HG03565 (cell line): Measurements from ENCODE around the gene MAP2K1.
"Not testable (repeated sequence)": the region's sequence is repeated elsewhere in the genome, so short reads cannot be mapped to it uniquely, and the experiment has no call there.

Source experiments
- ATAC-seq: cut with Tn5 transposase; IDR thresholded peaks from one replicate; pipeline ENCODE4 v1.9.1; 2021; ENCODE audit warnings: mild to moderate bottlenecking, moderate library complexity; ENCODE audit not compliant: unreplicated experiment

Gene MAP2K1

DNA sequence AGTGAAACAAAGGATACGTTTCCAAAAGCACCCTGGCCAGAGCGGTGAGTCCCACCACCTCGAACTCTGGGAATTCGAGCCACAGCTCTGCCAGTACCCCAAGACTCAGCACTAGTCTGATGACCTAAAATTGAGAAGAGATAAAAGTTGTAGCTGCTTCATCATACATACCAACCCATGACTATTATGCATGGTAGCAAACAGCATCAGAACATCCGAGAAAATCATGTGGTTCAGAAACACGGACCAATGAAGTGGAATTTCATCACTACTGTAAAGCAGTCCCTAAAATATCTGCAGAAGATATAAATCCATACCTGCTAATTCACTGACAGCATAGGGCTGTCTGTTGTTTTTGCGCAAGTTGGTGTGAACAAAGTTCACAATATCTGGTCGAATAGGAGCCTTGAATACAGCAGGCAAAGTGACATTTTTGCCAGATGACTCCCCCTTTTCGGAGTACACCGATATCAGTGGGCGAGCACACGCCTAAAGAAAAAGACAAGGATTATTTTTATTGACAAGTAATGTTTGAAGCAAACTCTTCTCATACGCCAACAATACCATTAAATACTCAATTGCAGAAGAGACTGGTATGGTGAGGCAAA lies 116.4 kb downstream of the MAP2K1 start:
- ATAC-seq = not testable (repeated sequence)

DNA sequence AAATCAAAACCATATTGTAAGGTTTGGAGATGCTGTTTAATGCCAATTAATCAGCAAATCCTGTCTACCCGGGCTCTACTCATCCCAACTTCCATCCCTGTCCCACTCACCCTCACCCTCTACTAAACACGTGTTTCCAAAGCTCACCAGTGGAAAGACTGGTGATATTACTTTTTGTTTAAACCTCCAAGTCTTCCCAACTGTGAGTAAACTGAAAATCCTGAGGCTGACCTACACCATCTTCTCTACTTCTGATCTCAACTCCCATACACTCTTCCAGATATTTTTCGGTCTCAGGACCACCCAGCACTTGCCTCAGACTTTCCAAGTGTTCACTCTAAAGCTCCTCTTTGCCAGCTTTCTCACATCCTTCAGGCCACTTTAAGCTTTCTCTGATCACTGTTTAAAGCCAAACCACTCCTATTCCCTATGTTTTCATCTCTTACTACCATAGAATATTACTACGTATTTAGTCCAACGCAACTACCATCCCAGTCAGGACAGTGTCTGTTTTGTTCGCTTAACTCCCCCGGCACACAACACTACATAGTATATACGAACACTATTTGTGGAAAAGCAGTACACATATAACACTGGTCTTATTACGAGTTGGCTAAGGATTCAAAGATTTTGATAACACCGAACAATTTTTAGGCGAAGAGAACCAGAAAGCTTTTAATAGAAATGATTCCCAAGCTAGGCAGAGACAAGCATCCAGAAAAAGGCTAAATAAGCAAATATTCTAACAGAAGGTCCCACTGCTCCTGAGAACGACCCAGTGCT lies 117.3 kb downstream of the MAP2K1 start:
- no peak for ATAC-seq

DNA sequence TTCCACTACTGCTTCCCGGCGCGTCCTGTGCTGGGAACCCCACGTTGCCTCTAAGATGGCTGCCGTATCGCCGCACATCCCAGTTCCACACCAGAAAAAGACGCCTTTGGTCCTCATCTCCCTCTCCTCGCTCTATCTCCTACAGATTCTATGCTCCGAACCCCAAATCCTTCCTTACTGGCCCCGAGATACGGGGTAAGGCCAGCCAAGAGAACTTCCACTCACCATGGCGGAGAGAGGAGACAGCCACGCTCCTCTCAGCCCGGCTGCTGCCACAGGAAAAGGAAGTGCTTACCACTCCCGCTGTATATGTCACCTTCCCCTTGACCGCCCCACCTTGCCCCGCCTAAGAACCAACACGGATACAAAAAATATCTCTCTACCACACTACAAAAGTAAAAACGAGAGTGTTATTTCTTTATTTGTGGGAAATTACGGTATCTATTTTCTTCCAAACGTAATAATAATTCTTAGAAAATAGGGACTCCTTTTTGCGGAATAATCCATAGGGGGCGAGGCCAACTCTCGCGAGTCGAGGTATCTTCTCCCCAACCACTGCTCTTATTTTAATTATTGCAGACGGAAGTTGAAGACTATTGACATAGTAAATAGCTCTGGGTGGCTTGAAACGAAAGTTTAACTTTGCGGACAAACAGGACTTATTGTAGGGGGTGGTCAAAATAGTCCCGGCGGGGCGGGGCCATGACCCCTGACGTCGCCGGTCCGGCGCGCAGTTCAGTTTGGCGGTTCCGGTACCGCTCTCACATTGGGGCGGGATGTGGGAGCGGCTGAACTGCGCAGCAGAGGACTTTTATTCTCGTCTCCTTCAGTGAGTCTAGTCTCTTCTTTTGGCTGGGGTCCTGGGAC lies 118.1 kb downstream of the MAP2K1 start, which contains the start of the genes RPL4 and ZWILCH:
TSS of gene RPL4 (minus strand) at position 293 of the 867 bp plus-strand sequence. CDS start at position 228, 65 bp downstream.
TSS of gene ZWILCH (plus strand) at position 764 of the 867 bp plus-strand sequence. CDS start at position 777, 13 bp downstream.
- peak; percentile 59 for ATAC-seq

DNA sequence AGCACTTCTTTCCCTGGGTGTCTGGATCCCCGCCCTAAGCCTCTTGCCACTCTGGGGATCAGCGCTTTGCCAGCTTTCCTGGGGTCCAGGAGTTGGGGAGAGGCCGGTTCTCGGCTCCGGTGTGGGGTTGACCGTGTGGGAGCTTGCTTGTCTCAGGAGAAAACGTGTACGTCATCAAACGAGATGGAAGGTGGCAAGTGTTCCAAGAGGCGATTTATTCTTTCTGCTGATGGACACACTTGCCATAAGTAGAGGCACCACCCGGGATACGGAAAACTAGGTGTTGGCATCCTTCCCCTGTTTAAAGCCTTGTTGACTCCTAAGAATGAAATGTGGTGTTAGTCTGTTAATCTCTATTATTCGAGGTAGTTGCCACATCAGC lies 118.7 kb downstream of the MAP2K1 start:
- ATAC-seq = no peak

DNA sequence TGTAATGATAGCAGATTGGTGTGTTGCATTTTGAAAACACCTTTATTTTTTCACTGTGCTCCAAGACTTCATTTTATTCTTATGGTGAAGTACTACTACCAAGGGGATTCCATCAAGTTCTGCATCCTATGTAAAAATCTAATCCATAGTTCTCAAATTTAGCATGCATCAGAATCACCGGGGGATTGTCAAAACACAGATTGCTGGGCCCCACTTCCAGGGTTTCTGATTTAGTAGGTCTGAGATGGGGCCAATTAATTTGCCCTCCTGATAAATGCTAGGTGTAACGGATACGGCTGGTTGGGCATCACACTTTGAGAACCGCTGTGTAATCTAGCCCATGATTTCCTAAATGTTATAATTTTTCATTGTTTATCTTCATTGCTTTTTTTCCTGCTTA lies 119.1 kb downstream of the MAP2K1 start:
- no peak for ATAC-seq

DNA sequence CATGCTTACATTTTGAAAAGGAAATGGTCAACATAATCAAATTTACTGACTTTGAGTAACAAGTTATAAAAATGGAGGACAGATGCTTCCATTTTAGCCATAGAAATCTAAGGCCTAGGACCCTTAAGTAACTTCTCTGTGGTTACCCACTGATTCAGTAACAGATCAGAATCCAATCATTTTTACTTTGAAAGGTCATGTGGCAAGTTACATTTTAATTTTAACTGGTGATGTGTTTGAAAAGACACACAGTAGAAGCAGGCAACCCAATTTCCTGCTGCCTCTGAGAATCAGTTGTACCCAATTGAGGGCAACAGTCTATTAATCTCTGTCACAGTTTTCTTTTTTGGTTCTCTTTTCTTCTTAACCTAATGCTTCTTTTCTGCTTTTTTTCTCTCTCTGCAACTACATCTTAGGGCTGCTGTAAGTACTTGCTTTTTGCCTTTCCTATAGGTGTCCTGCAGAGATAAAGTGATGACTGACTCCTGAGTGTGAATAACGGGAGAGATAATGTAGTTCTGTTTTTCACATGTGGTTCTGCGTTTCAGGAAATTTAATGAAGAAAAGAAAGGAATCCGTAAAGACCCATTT lies 121.7 kb downstream of the MAP2K1 start:
- no peak for ATAC-seq

DNA sequence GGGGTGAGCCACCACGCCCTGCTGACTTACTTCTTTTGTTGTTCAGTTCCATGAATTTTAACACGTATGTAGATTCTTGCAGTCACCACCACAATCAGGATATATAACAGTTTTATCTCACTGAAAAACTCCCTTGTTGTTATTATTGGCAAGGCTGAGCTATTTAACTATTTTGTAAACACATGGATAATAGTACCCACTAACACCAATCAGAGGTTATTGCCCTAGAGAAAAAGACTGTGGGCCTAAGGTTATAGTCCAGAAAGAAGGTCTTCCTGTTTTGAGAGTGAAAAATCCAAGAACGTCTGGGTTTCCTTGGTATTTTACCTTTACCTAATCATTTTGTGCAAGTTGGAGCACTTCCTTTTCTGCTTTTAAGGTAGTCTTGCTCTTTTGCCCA lies 127.9 kb downstream of the MAP2K1 start:
- ATAC-seq = no peak

DNA sequence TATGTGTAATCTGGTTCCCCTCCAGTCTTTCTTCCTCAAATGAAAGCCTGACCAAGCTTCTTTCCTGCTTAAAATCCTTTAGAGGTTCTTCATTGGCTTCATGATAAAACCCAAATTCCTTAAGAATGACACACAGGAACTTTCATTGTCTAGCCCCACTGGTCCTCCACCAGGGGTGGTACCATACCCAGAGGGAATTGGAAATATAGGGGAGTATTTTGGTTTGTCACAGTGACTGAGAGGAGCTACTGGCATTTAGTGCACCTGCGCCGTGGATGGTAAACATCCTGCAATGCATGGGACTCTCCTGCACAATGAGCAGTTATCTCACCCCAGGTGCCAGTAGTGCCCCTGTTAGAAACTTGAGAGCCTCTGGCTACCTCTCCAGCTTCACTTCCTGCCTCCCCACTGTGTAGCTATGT lies 129.2 kb downstream of the MAP2K1 start:
- no peak for ATAC-seq

DNA sequence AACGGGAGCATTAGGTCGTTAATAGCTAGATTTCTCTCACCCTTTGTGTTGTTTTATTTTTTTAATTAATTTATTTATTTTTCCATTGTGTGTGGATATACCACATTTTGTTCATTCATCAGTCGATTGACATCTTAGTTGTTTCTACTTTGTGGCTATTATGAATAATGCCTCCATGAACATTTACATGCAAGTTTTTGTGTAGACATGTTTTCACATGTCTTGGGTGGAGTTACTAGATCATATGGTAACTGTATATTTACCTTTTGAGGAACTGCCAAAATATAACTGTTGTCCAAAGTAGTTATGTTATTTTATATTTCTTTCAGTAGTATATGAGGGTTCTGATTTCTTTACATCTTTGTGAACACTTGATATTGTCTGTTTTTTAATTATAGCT lies 137.2 kb downstream of the MAP2K1 start:
- ATAC-seq = no peak

DNA sequence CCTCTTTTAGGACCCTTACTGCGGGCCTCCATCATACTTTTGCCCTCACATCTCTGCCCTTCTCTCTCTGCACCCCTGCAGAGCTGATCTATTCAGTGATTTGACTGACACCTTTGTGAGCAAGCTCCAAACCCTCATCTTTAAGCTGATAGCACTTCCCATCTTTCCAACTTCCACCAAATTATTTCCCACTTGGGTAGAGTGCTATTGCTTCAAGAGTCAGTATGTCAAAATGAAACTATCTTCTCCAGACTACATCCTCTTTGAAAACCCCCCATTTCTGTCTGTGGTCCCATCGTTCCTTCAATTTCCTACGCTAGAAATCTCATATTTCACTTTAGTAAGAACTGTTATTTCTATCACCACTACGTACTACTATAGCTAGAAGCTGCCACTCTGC lies 138.1 kb downstream of the MAP2K1 start:
- no peak for ATAC-seq

DNA sequence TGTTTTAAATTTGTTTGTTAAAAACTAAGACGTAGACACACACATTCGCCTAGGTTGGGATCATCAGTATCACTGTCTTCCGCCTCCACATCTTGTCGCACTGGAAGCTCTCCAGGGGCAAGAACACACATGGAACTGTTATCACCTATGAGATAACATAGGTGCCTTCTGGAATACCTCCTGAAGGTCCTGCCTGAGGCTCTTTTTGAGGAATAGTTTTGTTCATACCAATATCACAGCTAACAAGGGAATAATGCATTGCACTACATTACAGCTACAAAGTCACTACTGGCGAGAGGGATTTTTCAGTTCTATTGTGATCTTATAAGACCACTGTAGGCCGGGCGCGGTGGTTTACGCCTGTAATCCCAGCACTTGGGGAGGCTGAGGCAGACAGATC lies 148.3 kb downstream of the MAP2K1 start:
- ATAC-seq = no peak
